Transverse colon (tissue), 3 donors: ENCODE measurements around the gene AGBL4.

ENCODE experiments used
- POLR2A ChIP-seq: fragments of 450-650 bp; IDR thresholded peaks from one replicate; pipeline ENCODE4 v1.6.1; 2016; ENCODE audit warnings: antibody characterized with exemption, mild to moderate bottlenecking, moderate library complexity
- TF ChIP-seq, protein P1 (sequence below), 5 experiments: fragments of 200-600 bp in 3 of 5; fragments of 450-650 bp in 2 of 5; sonication (generic) in 3 of 5; IDR thresholded peaks; 1 replicate in 2 of 5; 2 replicates in 3 of 5; pipeline ENCODE4 v1.5.1; 2016 to 2017; ENCODE audit warnings: antibody characterized with exemption in 5 of 5, inconsistent platforms in 3 of 5, mild to moderate bottlenecking in 2 of 5, moderate library complexity in 1 of 5

DNA sequence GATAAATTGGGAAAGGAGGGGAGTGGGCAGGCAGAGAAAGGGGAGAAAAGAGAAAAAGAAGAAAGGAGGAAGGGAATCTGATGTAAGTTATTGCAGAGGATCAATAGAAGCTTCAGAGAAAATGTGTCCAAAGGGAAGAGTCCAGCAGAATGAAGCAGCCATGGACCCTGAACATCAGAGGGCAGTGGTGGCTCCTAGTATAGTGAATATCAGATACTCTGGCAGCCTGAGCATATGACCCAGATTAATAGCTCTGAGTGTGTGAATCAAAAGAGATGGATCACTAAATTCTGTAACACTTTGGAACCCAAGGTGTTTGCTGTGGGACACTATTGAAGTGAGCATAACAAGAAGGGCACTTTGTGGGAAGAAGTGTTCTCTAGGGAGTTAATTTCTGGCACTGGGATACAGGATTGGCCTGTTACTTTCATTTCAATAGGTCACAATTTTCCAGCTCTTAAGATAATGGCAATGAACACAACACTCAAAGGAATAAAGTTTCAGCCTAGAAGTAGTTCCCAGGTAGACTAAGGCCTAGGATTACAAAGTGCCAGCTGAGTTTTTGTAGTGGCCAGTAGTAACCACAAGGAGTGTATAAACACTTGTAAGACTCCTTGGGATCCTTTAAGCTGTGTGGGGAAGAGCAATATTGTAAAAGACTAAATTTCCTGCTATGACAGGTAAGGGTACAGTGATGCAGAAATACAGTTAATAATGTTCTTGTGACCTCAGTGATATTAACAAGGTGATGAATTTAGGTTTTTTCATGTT lies 1082.6 kb downstream of the AGBL4 start:
- TF ChIP-seq POLR2A: no peak
- TF ChIP-seq, protein P1, sequence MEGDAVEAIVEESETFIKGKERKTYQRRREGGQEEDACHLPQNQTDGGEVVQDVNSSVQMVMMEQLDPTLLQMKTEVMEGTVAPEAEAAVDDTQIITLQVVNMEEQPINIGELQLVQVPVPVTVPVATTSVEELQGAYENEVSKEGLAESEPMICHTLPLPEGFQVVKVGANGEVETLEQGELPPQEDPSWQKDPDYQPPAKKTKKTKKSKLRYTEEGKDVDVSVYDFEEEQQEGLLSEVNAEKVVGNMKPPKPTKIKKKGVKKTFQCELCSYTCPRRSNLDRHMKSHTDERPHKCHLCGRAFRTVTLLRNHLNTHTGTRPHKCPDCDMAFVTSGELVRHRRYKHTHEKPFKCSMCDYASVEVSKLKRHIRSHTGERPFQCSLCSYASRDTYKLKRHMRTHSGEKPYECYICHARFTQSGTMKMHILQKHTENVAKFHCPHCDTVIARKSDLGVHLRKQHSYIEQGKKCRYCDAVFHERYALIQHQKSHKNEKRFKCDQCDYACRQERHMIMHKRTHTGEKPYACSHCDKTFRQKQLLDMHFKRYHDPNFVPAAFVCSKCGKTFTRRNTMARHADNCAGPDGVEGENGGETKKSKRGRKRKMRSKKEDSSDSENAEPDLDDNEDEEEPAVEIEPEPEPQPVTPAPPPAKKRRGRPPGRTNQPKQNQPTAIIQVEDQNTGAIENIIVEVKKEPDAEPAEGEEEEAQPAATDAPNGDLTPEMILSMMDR (IDR thresholded peaks at IDR 0.05): no peak
